Measurements from ENCODE around the gene RASAL2. TPM values are rescaled to one million over a fixed set of nuclear protein-coding genes. Genes with fewer than 3 reads are reported as not detected.

Gene RASAL2
- total and polyA plus RNA-seq, 9 of the 15 experiments (the other 6 are each of a cell fraction or from before 2014, with no cell fraction given): 0.13 to 1.0 (median 0.62) TPM

DNA sequence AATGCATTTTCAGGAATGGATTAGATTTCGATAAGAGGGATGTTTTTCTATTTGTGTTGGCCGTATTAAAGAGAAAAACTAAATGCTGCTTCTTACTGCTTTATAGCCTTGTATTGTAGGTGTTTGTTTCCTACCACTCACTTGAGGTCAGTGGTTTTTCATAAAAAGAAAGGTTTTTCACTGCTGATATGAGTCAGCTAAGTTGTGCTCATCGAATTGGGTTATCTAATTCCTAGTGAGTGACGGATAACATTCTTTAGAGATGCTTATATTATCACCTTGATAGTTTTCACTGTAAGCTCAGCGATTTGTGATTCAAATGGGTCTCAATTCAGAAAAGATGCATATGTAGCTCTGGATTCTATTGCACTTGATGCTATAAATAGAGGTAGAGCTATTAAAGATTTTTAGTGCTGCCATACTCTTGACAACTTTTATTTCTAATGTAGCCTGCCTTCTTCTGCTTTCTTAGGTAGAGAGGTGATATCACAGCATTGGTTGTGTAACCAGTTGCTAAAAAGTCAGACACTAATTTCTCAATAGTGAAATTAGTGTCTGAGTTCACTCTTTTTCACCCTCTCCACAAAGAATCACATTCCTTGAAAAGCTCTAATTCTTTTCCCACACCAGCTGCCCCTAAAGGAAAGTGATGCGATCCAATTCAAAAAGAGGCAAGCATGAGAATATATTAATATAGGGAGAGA is 180.0 kb downstream of the RASAL2 start:
- Histone ChIP-seq H3K27ac (ENCODE audit: extremely low read depth, low read depth, low read length) (no peak overlapping the region), H3K36me3 (ENCODE audit: control insufficient read depth, insufficient read depth, low read length) (no peaks in the 10 kb centered on the region), H3K4me2 (ENCODE audit: insufficient read depth, low read length) (no peak overlapping the region), H2AFZ (ENCODE audit: low read depth, low read length) (no peak overlapping the region), H3K9me1 (ENCODE audit: control insufficient read depth, insufficient read depth, low read length) (no peaks in the 10 kb centered on the region), H3K4me3 (no peak overlapping the region), H4K20me1 (replicated peaks; ENCODE audit: control insufficient read depth, insufficient read depth, low read length) (no peaks in the 10 kb centered on the region), H3K79me2 (ENCODE audit: control insufficient read depth, insufficient read depth, low read length) (no peaks in the 10 kb centered on the region), H3K4me1 (replicated peaks in 1 of 2; ENCODE audit: control insufficient read depth in 2 of 2, insufficient read depth in 2 of 2, low read length in 2 of 2) (no peaks in the 10 kb centered on the region), H3K9ac (ENCODE audit: insufficient read depth in 1 of 2, low read depth in 2 of 2, low read length in 2 of 2) (no peak overlapping the region), H3K9me3 (replicated peaks; ENCODE audit: control insufficient read depth, insufficient read depth, low read depth, low read length) (no peaks in the 10 kb centered on the region), H3K27me3 (ENCODE audit: control insufficient read depth in 2 of 2, insufficient read depth in 2 of 2, low read length in 2 of 2) (no peaks in the 10 kb centered on the region)
- ChIA-PET POLR2A (no interaction called here), CTCF (ENCODE audit: low intra/inter-chr PET ratio) (no interaction called here)
- no TSS peak for BruUV-seq (replicated peaks)
- DNase-seq (ENCODE audit: extremely low read depth in 1 of 4, low spot score in 3 of 4) (no peak), ATAC-seq (no peak), FAIRE-seq (no peak)
- 1% methylated on average over 6 of the region's 6 CpGs for WGBS (ENCODE audit: insufficient coverage, low coverage, missing lambda C conversion rate)
- in situ Hi-C loops (cut with MboI): no loop called here
- TF ChIP-seq CHD4 (IDR thresholded peaks at IDR 0.05; ENCODE audit: insufficient read depth, insufficient replicate concordance, low read depth, low read length, poor library complexity, severe bottlenecking) (no peak), SRSF7 (optimal IDR thresholded peaks at IDR 0.05; ENCODE audit: low read depth, low read length) (no peak), ZFP1 (CRISPR knock-in tag; IDR thresholded peaks at IDR 0.05) (no peak), MCM3 (IDR thresholded peaks at IDR 0.05) (no peak), NBN (IDR thresholded peaks at IDR 0.05; ENCODE audit: low read depth) (no peak), MCM7 (IDR thresholded peaks at IDR 0.05) (no peak), MAFG (tag; conservative IDR thresholded peaks at IDR 0.05) (no peak), SMARCA4 (IDR thresholded peaks at IDR 0.05) (no peak)
- TF ChIP-seq, protein P1, sequence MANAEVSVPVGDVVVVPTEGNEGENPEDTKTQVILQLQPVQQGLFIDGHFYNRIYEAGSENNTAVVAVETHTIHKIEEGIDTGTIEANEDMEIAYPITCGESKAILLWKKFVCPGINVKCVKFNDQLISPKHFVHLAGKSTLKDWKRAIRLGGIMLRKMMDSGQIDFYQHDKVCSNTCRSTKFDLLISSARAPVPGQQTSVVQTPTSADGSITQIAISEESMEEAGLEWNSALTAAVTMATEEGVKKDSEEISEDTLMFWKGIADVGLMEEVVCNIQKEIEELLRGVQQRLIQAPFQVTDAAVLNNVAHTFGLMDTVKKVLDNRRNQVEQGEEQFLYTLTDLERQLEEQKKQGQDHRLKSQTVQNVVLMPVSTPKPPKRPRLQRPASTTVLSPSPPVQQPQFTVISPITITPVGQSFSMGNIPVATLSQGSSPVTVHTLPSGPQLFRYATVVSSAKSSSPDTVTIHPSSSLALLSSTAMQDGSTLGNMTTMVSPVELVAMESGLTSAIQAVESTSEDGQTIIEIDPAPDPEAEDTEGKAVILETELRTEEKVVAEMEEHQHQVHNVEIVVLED (CRISPR knock-in tag; IDR thresholded peaks at IDR 0.05): no peak
- TF ChIP-seq, protein P2, sequence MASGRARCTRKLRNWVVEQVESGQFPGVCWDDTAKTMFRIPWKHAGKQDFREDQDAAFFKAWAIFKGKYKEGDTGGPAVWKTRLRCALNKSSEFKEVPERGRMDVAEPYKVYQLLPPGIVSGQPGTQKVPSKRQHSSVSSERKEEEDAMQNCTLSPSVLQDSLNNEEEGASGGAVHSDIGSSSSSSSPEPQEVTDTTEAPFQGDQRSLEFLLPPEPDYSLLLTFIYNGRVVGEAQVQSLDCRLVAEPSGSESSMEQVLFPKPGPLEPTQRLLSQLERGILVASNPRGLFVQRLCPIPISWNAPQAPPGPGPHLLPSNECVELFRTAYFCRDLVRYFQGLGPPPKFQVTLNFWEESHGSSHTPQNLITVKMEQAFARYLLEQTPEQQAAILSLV (tag; IDR thresholded peaks at IDR 0.05): no peak
- TF ChIP-seq, protein P3, sequence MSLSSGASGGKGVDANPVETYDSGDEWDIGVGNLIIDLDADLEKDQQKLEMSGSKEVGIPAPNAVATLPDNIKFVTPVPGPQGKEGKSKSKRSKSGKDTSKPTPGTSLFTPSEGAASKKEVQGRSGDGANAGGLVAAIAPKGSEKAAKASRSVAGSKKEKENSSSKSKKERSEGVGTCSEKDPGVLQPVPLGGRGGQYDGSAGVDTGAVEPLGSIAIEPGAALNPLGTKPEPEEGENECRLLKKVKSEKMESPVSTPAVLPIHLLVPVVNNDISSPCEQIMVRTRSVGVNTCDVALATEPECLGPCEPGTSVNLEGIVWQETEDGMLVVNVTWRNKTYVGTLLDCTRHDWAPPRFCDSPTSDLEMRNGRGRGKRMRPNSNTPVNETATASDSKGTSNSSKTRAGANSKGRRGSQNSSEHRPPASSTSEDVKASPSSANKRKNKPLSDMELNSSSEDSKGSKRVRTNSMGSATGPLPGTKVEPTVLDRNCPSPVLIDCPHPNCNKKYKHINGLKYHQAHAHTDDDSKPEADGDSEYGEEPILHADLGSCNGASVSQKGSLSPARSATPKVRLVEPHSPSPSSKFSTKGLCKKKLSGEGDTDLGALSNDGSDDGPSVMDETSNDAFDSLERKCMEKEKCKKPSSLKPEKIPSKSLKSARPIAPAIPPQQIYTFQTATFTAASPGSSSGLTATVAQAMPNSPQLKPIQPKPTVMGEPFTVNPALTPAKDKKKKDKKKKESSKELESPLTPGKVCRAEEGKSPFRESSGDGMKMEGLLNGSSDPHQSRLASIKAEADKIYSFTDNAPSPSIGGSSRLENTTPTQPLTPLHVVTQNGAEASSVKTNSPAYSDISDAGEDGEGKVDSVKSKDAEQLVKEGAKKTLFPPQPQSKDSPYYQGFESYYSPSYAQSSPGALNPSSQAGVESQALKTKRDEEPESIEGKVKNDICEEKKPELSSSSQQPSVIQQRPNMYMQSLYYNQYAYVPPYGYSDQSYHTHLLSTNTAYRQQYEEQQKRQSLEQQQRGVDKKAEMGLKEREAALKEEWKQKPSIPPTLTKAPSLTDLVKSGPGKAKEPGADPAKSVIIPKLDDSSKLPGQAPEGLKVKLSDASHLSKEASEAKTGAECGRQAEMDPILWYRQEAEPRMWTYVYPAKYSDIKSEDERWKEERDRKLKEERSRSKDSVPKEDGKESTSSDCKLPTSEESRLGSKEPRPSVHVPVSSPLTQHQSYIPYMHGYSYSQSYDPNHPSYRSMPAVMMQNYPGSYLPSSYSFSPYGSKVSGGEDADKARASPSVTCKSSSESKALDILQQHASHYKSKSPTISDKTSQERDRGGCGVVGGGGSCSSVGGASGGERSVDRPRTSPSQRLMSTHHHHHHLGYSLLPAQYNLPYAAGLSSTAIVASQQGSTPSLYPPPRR (CRISPR knock-in tag; IDR thresholded peaks at IDR 0.05; ENCODE audit: borderline replicate concordance): no peak
- TF ChIP-seq, protein P4, sequence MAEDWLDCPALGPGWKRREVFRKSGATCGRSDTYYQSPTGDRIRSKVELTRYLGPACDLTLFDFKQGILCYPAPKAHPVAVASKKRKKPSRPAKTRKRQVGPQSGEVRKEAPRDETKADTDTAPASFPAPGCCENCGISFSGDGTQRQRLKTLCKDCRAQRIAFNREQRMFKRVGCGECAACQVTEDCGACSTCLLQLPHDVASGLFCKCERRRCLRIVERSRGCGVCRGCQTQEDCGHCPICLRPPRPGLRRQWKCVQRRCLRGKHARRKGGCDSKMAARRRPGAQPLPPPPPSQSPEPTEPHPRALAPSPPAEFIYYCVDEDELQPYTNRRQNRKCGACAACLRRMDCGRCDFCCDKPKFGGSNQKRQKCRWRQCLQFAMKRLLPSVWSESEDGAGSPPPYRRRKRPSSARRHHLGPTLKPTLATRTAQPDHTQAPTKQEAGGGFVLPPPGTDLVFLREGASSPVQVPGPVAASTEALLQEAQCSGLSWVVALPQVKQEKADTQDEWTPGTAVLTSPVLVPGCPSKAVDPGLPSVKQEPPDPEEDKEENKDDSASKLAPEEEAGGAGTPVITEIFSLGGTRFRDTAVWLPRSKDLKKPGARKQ (CRISPR knock-in tag; IDR thresholded peaks at IDR 0.05): no peak
- intact Hi-C loops (cut with micrococcal nuclease): no loop called here

All from K562 (cell line).